ENCODE results near the gene LYPD1.
"Not testable (repeated sequence)": the region's sequence is repeated elsewhere in the genome, so short reads cannot be mapped to it uniquely, and the experiment has no call there.

LYPD1 gene

GRCh38 chr2:132669908-132670495 lies at the start of gene LYPD1:
TSS of gene LYPD1 (minus strand) at chr2:132670205. CDS start at chr2:132669932, 273 bp downstream.
- in situ Hi-C loops (cut with HindIII; ENCODE audit: low sequenced_read_pairs), result no loop called here
- peak; percentile 61 for DNase-seq (ENCODE audit: low read depth, low spot score)
- no peak for TF ChIP-seq CTCF (IDR thresholded peaks at IDR 0.05; ENCODE audit: low read depth, low read length)
- H3K4me3 ChIP-seq (ENCODE audit: low read depth, low read length), result peak within 1 kb of the TSS; percentile 68

GRCh38 chr2:132719480-132719879 lies 49.5 kb upstream of the LYPD1 start:
- DNase-seq (ENCODE audit: low read depth, low spot score), result no peak
- H3K4me3 ChIP-seq (ENCODE audit: low read depth, low read length), result no peak overlapping the region
- no peak for TF ChIP-seq CTCF (IDR thresholded peaks at IDR 0.05; ENCODE audit: low read depth, low read length)
- in situ Hi-C loops (cut with HindIII; ENCODE audit: low sequenced_read_pairs), result no loop called here

- TF ChIP-seq CTCF (IDR thresholded peaks at IDR 0.05; ENCODE audit: low read depth, low read length), result no peak
- DNase-seq (ENCODE audit: low read depth, low spot score), result no peak
- in situ Hi-C loops (cut with HindIII; ENCODE audit: low sequenced_read_pairs), result no loop called here
- no peak overlapping the region for H3K4me3 ChIP-seq (ENCODE audit: low read depth, low read length)
Measured at GRCh38 chr2:132716954-132717353, 46.9 kb upstream of the LYPD1 start.

- TF ChIP-seq CTCF (IDR thresholded peaks at IDR 0.05; ENCODE audit: low read depth, low read length), result no peak
- no peak for DNase-seq (ENCODE audit: low read depth, low spot score)
- in situ Hi-C loops (cut with HindIII; ENCODE audit: low sequenced_read_pairs), result no loop called here
- H3K4me3 ChIP-seq (ENCODE audit: low read depth, low read length), result no peak overlapping the region
Measured at GRCh38 chr2:132715386-132716351, 45.7 kb upstream of the LYPD1 start.

GRCh38 chr2:132703396-132703795 lies 33.4 kb upstream of the LYPD1 start:
- in situ Hi-C loops (cut with HindIII; ENCODE audit: low sequenced_read_pairs), result no loop called here
- no peak overlapping the region for H3K4me3 ChIP-seq (ENCODE audit: low read depth, low read length)
- peak; percentile 58 for DNase-seq (ENCODE audit: low read depth, low spot score)
- TF ChIP-seq CTCF (IDR thresholded peaks at IDR 0.05; ENCODE audit: low read depth, low read length), result no peak

- TF ChIP-seq CTCF (IDR thresholded peaks at IDR 0.05; ENCODE audit: low read depth, low read length), result no peak
- in situ Hi-C loops (cut with HindIII; ENCODE audit: low sequenced_read_pairs), result no loop called here
- DNase-seq (ENCODE audit: low read depth, low spot score), result peak; percentile 46
- no peak overlapping the region for H3K4me3 ChIP-seq (ENCODE audit: low read depth, low read length)
Measured at GRCh38 chr2:132701810-132702209, 31.8 kb upstream of the LYPD1 start.

- H3K4me3 ChIP-seq (ENCODE audit: low read depth, low read length); DNase-seq (ENCODE audit: low read depth, low spot score); in situ Hi-C loops (cut with HindIII; ENCODE audit: low sequenced_read_pairs): not testable (repeated sequence)
Measured at GRCh38 chr2:132699802-132700201, 29.8 kb upstream of the LYPD1 start.

GRCh38 chr2:132698347-132698746 lies 28.3 kb upstream of the LYPD1 start:
- H3K4me3 ChIP-seq (ENCODE audit: low read depth, low read length); DNase-seq (ENCODE audit: low read depth, low spot score); in situ Hi-C loops (cut with HindIII; ENCODE audit: low sequenced_read_pairs): not testable (repeated sequence)

All from astrocyte of the spinal cord (primary cell).